Fibroblast of gingiva (primary cell): Measurements from ENCODE around the gene TMEM272.

Experiments used
- DNase-seq: peaks from one replicate; pipeline ENCODE4 v3.0.0-alpha.2; 2011; ENCODE audit warnings: low read depth

Gene TMEM272

GRCh38 chr13:51844862-51845573 is at the start of gene TMEM272:
Gene TMEM272, minus strand, starts transcription at chr13:51845177. Its CDS starts 6,647 bp downstream, at chr13:51838530.
- no peak for DNase-seq

GRCh38 chr13:51894239-51894638 is 49.3 kb upstream of the TMEM272 start:
- no peak for DNase-seq

DNA sequence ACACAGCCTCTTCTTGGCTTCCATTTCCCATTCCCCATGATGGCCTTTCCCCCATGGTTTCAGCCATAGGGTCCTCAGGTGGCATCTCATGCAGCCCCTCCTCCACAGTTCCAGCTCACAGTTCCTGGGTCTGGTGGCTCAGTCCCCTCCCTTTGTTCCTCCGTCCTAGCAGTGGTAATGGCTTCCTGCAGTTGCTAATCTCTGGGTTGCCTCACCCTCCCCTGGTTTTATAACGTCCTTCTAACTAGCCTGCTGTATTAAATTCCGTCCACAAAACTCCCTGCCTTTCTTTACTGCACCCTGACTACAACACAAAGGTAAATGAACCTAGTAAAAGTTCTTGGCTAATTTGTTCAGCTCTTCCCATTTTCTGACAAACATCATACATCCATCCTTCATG is 47.7 kb upstream of the TMEM272 start:
- DNase-seq, result no peak

DNA sequence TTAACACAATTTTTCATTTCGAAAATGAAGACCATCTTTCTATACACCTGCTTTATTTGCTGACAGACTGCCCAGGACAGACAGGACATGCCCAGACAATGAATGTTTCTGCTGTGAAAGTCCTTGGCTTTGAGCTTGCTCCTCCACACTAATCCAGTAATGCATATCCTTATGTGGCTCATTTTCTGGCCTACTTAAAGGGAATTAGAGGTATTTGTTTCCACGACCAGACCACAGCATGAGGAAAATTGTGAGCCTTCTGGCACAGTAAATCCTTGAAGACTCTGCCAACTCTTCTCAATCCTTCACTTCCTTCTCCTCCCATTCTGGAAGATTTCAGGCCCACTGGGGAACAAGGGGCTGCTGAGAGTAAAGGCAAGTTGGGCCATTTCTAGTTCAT is 42.5 kb upstream of the TMEM272 start:
- no peak for DNase-seq

GRCh38 chr13:51885651-51886050 is 40.7 kb upstream of the TMEM272 start:
- no peak for DNase-seq

GRCh38 chr13:51883226-51883600 is 38.2 kb upstream of the TMEM272 start:
- DNase-seq, result no peak

GRCh38 chr13:51882570-51883225 is 37.7 kb upstream of the TMEM272 start:
- DNase-seq, result no peak

GRCh38 chr13:51881296-51881695 is 36.3 kb upstream of the TMEM272 start:
- no peak for DNase-seq

DNA sequence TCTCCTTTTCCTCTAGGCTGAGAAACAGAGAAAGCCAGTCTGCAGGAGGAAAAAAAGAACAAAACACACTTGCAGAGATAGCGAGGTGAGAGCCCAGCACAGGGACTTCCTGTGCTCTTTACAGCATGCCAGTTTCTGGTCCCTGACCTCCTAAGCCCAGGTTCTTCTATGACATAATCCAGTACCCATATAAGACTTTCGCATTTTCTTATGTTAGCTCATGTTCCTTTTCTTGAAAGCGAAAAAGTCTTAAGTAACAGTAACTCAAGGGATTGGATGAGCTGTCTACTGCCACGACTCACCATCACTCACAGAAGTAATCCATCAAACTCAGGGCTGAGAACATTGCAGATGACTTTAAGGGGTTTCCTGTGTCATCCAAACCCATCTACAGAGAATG is 34.2 kb upstream of the TMEM272 start:
- DNase-seq, result no peak

GRCh38 chr13:51874651-51875050 is 29.7 kb upstream of the TMEM272 start:
- no peak for DNase-seq

DNA sequence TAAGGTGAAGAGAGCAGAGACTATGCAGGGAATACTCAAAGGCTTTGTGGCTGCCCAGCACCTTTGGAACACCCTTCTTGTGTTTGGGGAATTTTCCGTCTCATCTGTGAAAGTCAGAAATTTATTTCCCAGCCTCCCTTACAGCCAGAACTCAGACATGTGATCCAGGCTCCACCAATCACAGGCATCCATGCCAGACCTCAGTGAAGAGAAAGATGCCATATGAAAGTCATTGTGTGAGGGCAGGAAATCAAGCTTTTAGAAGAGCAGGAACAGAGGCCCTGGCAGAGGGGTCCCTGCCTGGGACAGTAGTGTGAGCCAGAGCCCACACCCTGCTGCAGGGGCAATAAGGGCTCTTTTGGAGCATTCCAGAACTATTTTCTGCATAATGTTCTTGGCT is 28.9 kb upstream of the TMEM272 start:
- no peak for DNase-seq

GRCh38 chr13:51873117-51873798 is 28.3 kb upstream of the TMEM272 start:
- no peak for DNase-seq

- no peak for DNase-seq
Observed at GRCh38 chr13:51870616-51871015, 25.6 kb upstream of the TMEM272 start.

- no peak for DNase-seq
Observed at GRCh38 chr13:51869916-51870315, 24.9 kb upstream of the TMEM272 start.

GRCh38 chr13:51867062-51867461 is 22.1 kb upstream of the TMEM272 start:
- no peak for DNase-seq

- no peak for DNase-seq
Observed at GRCh38 chr13:51865838-51866237, 20.9 kb upstream of the TMEM272 start.

- DNase-seq, result no peak
Observed at GRCh38 chr13:51862957-51863356, 18.0 kb upstream of the TMEM272 start.

DNA sequence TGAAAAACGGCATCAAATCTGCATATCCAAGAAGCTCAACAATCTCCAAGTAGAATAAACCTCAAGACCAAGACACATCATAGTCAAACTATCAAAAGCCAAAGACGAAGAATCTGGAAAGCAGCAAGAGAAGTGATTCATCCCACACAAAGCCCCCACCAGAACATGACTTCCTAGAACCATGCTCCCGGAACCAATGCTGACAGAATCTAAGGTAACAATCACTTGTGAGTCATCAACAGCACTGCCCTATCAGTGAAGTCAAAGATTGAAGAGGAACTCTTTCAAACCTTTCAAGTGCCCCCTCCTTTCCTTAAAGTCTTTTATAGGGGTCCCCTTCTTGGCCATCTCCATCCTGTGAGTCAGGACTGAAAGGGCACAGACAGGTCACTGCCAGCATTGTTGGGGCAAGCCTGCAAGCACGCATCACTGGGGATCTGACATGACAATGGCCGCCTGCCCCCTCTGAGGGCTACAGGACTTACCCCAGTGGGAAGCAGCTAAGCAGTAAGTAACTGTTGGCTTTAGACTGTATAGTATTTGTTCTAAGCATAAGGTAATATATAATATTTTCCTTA is 16.8 kb upstream of the TMEM272 start, which contains the start of gene CCDC70:
Gene CCDC70 (plus strand): TSS at position 247 of the 578 bp plus-strand sequence. CDS start 3,443 bp downstream, outside the sequence.
- DNase-seq, result no peak

DNA sequence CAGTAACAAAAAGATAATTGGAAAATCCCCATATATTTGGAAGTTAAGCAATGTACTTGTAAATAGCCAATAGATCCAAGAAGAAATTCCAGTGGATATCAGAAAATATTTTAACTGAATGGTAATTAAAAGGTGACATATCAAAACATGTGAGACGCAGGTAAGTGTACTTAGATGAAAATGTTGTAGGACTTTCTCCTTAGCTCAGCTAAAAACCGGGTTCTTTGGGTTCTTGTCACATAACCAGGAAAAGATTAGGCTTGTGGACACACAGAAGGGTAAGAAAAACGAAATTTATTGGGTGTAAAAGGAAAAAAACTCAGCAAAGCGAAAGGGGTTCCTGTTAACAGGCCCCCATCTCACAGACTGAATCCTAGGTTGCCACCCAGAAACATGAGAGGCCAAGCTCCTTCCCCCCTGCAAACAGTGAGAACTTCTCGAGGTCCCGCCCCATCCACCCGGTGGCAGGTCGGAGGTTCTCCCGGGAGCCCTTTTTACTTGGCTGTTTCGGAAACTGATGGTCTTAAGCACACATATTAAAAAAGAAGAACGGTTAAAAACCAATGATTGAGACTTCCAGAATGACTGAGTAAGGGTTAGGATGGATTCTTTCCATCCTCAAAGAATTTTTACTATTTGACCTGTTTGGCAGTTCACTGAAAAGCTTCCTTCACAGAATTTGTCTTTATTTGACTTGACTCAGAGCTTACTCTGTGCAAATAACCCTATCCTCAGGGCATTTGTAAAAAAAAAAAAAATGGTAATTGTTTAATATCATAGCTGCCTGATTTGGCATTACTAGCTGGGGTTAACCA is 13.7 kb upstream of the TMEM272 start:
- no peak for DNase-seq

- no peak for DNase-seq
Observed at GRCh38 chr13:51856998-51857397, 12.0 kb upstream of the TMEM272 start.

DNA sequence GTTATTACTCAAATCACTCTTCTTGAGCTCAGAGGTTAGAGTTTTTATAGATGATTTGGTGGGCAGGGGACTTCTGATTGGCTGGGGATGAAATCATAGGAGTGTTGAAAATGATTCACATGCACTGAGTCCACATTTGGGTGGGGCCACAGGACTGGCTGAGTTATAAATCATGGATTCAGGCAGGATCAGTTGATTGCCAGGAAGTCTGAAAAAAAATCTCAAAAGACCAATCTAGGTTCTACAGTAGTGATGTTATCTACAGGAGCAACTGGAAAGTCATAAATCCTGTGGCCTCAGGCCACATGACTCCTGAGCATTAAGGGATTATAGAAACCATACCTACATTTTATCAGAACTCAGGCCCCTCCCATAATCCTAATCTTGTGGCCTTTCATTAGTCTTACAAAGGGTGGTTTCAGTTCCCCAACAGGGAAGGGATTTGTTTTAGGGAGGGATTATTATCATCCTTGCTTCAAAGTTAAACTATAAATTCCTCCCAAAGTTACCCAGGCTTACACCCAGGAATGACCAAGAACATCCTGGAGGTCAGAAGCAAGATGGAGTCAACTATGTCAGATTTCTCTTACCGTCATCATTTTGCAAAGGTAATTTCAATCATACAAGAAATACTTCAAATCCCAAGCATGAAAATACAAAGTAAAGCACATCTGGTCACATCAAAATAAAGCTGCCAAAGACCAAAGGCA is 11.2 kb upstream of the TMEM272 start:
- DNase-seq, result no peak
